ENCODE data around the gene SLIT2.

SLIT2 gene

GRCh38 chr4:20301161-20301560 is 49.5 kb downstream of the SLIT2 start:
- Histone ChIP-seq H3K9me2 (ENCODE audit: low read depth, low read length) (no peaks in the 10 kb centered on the region), H3K79me2 (ENCODE audit: insufficient read depth, low read length) (no peaks in the 10 kb centered on the region), H3K36me3 (ENCODE audit: insufficient read depth, low read length) (no peaks in the 10 kb centered on the region), H3K4me2 (ENCODE audit: low read length) (no peak overlapping the region), H3F3A (ENCODE audit: insufficient read depth, low read length) (no peaks in the 10 kb centered on the region), H3K9me3 (ENCODE audit: low read length) (no peaks in the 10 kb centered on the region), H3K9ac (ENCODE audit: low read length) (no peak overlapping the region), H3K4me3 (ENCODE audit: low read depth, low read length, poor library complexity, severe bottlenecking) (no peak overlapping the region), H3K4me1 (ENCODE audit: insufficient read depth, low read length, severe bottlenecking) (no peaks in the 10 kb centered on the region), H4K20me1 (ENCODE audit: insufficient read depth, low read length) (no peaks in the 10 kb centered on the region), H3K27me3 (ENCODE audit: insufficient read depth, low read length) (no peaks in the 10 kb centered on the region), H2AFZ (ENCODE audit: low read length) (no peak overlapping the region), H3K27ac (ENCODE audit: low read depth, low read length, poor library complexity, severe bottlenecking) (no peak overlapping the region)
- TF ChIP-seq EZH2 (IDR thresholded peaks at IDR 0.05; ENCODE audit: borderline replicate concordance, low read length) (no peak), CTCF (IDR thresholded peaks at IDR 0.05; ENCODE audit: low read length) (no peak)

Measured in OCI-LY1 (cell line).